Coronary artery (tissue), 2 donors: Measurements from ENCODE around the gene ZNF275.

Experiments
- DNase-seq: peaks from one replicate; pipeline ENCODE4 v3.0.0-alpha.2; 2017; ENCODE audit warnings: low spot score
- H3K27ac ChIP-seq, 2 donors: fragments of 200-600 bp; sonication (generic); one replicate each; pipeline ENCODE4 v1.5.1; 2016 to 2019
- H3K4me3 ChIP-seq: fragments of 200-600 bp; sonication (generic); 2 replicates; pipeline ENCODE4 v1.5.1; 2016; ENCODE audit warnings: mild to moderate bottlenecking, moderate library complexity
- TF ChIP-seq, protein P1 (sequence below): fragments of 200-600 bp; sonication (generic); IDR thresholded peaks from one replicate; pipeline ENCODE4 v1.5.1; 2019; ENCODE audit warnings: antibody characterized with exemption

The ZNF275 gene

DNA sequence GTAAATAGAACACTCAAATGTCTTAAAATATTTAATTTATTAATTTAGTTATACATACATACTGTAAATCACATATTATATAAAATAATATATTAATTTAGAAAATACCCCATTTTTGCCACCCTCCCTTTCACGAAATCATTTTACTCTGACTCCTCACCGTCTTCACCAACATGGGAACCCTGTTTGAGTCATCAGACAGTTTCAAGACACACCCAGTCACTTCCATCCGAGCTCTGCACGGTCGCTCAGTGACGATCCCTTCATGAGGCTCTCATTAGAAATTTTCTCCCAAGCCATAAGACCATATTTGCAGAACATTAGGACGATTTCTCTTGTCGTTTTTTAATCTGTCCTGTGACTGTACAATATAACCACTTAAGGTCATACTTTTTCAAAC is 14.5 kb downstream of the ZNF275 start:
- DNase-seq, result no peak
- TF ChIP-seq, protein P1, sequence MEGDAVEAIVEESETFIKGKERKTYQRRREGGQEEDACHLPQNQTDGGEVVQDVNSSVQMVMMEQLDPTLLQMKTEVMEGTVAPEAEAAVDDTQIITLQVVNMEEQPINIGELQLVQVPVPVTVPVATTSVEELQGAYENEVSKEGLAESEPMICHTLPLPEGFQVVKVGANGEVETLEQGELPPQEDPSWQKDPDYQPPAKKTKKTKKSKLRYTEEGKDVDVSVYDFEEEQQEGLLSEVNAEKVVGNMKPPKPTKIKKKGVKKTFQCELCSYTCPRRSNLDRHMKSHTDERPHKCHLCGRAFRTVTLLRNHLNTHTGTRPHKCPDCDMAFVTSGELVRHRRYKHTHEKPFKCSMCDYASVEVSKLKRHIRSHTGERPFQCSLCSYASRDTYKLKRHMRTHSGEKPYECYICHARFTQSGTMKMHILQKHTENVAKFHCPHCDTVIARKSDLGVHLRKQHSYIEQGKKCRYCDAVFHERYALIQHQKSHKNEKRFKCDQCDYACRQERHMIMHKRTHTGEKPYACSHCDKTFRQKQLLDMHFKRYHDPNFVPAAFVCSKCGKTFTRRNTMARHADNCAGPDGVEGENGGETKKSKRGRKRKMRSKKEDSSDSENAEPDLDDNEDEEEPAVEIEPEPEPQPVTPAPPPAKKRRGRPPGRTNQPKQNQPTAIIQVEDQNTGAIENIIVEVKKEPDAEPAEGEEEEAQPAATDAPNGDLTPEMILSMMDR, result no peak
- H3K27ac ChIP-seq, result no peak overlapping the region
- H3K4me3 ChIP-seq, result no peak overlapping the region

DNA sequence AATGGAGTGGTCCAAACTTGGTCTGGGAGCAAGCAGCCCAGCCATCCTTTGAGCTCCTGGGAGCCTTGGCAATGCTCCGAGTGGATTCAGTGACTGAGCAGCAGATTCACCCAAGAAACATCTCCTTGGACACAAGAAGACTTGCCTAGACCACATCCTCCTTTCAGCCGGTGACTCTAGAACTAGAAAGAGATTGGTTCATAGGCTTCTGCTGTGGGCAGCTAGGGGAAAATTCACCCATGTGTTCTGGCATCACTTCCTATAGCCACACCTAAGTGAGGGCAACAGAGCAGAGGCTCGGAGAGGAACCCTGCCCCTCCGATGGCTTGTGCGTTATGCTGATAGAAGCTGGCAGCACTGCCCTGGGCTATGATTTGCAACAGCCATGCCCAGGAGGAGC is 16.0 kb downstream of the ZNF275 start:
- peak; percentile 35 for DNase-seq

GRCh38 chrX:153351981-153352380 is 18.0 kb downstream of the ZNF275 start:
- peak; percentile 22 for DNase-seq
- TF ChIP-seq, protein P1, result no peak
- no peak overlapping the region for H3K27ac ChIP-seq
- H3K4me3 ChIP-seq, result no peak overlapping the region

More for the DNA sequence above, 16.0 kb downstream of the ZNF275 start:
- TF ChIP-seq, protein P1, result no peak
- H3K27ac ChIP-seq, result no peak overlapping the region
- no peak overlapping the region for H3K4me3 ChIP-seq

DNA sequence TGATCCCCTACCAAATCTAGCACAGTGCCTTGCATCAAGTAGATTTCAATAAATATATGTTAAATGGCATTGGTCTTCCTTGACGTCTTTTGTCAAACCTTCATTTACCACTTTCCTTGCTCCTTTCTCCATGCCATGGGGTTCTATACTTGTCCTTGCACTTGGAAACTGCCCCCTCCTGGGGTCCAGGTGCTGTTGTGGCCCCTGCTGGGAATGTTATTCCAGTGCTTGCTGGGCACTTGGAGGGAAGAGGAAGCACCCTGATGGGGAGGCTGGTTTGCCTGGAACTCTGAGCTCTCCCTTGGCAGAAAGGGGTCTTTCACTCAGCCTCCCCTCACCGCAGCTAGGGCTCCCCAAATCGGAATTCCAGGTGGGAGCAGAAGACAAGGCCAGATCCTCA is 18.9 kb downstream of the ZNF275 start:
- TF ChIP-seq, protein P1, result no peak

DNA sequence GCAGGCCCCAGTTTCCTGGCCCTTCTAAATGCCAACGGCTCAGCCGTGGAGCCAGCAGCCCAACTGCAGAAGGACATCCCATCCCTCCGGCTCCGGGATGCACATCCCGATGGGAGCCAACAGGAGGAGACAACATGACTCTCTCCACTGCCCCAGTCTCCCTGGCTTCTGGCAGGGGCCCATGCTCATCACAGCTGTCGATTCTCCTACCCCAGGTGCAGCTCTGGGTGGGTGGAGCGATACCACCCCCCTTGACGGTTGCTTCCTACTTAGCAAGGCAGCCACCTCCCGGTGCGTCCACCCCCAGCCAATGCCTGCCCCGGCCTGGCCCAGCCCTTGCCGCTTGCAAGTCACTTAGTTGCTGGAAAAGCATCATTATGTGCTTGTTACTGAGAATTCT is 19.5 kb downstream of the ZNF275 start:
- peak; percentile 70 for DNase-seq
- TF ChIP-seq, protein P1, result no peak
- no peak overlapping the region for H3K4me3 ChIP-seq

More for the DNA sequence above, 18.9 kb downstream of the ZNF275 start:
- DNase-seq, result no peak
- Histone ChIP-seq H3K4me3 (no peak overlapping the region), H3K27ac (no peak overlapping the region)

DNA sequence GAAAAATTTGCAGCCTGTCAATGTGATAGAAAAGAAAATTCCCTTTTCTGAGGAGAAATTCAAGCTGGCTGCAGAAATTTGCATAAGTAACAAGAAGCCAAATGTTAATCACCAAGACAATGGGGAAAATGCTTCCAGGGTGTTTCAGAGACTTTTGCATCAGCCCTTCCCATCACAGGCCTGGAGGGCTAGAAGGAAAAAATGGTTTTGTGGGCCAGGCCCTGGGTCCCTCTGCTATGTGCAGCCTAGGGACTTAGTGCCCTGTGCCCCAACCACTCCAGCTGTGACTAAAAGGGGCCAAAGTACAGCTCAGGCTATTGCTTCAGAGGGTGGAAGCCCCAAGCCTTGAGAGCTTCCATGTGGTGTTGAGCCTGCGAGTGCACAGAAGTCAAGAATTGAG is 23.9 kb downstream of the ZNF275 start:
- DNase-seq, result no peak
- TF ChIP-seq, protein P1, result no peak
- no peak overlapping the region for H3K27ac ChIP-seq
- no peak overlapping the region for H3K4me3 ChIP-seq

More for the DNA sequence above, 19.5 kb downstream of the ZNF275 start:
- no peak overlapping the region for H3K27ac ChIP-seq

DNA sequence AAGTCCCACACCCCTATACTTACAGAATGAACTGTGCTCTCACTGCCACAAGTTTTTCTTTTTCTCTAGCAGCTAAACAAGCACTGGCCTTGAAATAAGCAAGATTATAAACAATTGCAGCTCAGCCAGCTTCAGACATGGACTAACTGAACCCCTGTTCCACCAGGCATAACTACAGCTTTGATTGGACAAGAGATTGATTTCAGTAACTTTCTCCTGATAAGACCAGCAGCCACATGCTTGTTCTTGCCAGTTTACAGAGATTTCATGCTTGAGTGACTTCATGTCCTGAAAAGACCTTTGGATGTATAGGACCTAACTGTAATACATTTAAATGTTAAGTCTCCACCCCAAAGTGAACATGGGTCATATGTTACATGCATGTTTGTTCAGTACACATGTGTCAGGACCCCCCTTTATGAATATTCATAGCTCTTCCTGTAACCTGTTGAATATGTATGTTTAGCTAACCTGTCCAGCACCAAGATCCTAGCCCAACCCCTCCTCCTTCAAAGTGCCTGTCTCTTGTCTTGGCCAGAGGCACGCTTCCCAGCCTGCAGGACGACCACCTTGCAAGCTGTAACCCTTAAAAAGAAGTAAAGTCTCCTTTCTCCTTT is 27.9 kb downstream of the ZNF275 start:
- TF ChIP-seq, protein P1, result no peak
- no peak overlapping the region for H3K27ac ChIP-seq
- H3K4me3 ChIP-seq, result no peak overlapping the region
- DNase-seq, result peak; percentile 19
